ENCODE data around the gene GPR52.

DNA sequence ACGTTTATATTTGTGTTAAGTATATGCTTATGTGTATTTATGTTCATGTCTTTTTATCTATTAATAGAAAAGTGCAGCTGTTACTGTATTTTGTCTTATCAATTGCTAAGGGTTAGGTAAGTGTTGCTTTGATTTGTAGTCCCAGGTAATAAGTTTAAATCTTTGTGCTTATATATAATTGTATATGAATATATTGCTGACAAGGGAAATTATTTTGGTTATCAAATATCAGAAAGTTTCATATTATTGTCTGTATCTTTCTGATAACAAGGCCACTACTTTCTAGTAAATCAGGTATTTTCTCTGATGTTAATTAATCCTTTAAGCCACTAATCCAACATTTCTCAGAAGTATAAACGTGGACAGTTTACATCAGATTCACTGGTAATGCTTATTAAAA is 21.3 kb downstream of the GPR52 start:
- TF ChIP-seq POLR2A (IDR thresholded peaks at IDR 0.05) (no peak), CTCF (IDR thresholded peaks at IDR 0.05) (no peak)
